DMS53 treated with DMSO at 0.1 percent for 48 hours (cell line): Measurements from ENCODE around the gene NAGPA.
A peak's percentile ranks its signal among the peaks of the same experiment; 100 is the strongest.

Source experiments
- DNase-seq: peaks from one replicate; lab custom pipeline; 2025; ENCODE audit not compliant: unreplicated experiment; lab: John Stamatoyannopoulos, UW

Gene NAGPA

GRCh38 chr16:5028950-5029475 lies 4.7 kb downstream of the NAGPA start:
- DNase-seq = no peak

GRCh38 chr16:5027575-5028235 lies 6.0 kb downstream of the NAGPA start:
- no peak for DNase-seq

- DNase-seq = no peak
Measured at GRCh38 chr16:5027086-5027485, 6.6 kb downstream of the NAGPA start.

GRCh38 chr16:5026664-5027063 lies 7.1 kb downstream of the NAGPA start:
- DNase-seq = no peak

GRCh38 chr16:5025171-5025632 lies 8.5 kb downstream of the NAGPA start:
- no peak for DNase-seq

GRCh38 chr16:5024632-5025031 lies 9.1 kb downstream of the NAGPA start:
- peak; percentile 19 for DNase-seq

GRCh38 chr16:5022521-5022920 lies 11.2 kb downstream of the NAGPA start:
- no peak for DNase-seq

- no peak for DNase-seq
Measured at GRCh38 chr16:5020551-5020950, 13.2 kb downstream of the NAGPA start.

- DNase-seq = no peak
Measured at GRCh38 chr16:5019775-5020174, 14.0 kb downstream of the NAGPA start.

- no peak for DNase-seq
Measured at GRCh38 chr16:5018793-5019192, 14.9 kb downstream of the NAGPA start.

GRCh38 chr16:5017678-5017969 lies 16.1 kb downstream of the NAGPA start:
- no peak for DNase-seq

GRCh38 chr16:5016967-5017677 lies 16.6 kb downstream of the NAGPA start:
- DNase-seq = no peak

GRCh38 chr16:5015887-5016286 lies 17.8 kb downstream of the NAGPA start:
- no peak for DNase-seq

- DNase-seq = no peak
Measured at GRCh38 chr16:5015351-5015750, 18.4 kb downstream of the NAGPA start.

- no peak for DNase-seq
Measured at GRCh38 chr16:5012887-5013286, 20.8 kb downstream of the NAGPA start.

- DNase-seq = no peak
Measured at GRCh38 chr16:5011637-5012036, 22.1 kb downstream of the NAGPA start.

- DNase-seq = no peak
Measured at GRCh38 chr16:5010576-5011329, 23.0 kb downstream of the NAGPA start.

- no peak for DNase-seq
Measured at GRCh38 chr16:5008311-5008731, 25.4 kb downstream of the NAGPA start.

- DNase-seq = no peak
Measured at GRCh38 chr16:5007256-5007655, 26.5 kb downstream of the NAGPA start.

- DNase-seq = no peak
Measured at GRCh38 chr16:5006348-5007193, 27.2 kb downstream of the NAGPA start.

- no peak for DNase-seq
Measured at GRCh38 chr16:5005916-5006315, 27.8 kb downstream of the NAGPA start.
